ENCODE results near the gene PPP2R2B.
"Not testable (repeated sequence)": the region's sequence is repeated elsewhere in the genome, so short reads cannot be mapped to it uniquely, and the experiment has no call there.

PPP2R2B gene

DNA sequence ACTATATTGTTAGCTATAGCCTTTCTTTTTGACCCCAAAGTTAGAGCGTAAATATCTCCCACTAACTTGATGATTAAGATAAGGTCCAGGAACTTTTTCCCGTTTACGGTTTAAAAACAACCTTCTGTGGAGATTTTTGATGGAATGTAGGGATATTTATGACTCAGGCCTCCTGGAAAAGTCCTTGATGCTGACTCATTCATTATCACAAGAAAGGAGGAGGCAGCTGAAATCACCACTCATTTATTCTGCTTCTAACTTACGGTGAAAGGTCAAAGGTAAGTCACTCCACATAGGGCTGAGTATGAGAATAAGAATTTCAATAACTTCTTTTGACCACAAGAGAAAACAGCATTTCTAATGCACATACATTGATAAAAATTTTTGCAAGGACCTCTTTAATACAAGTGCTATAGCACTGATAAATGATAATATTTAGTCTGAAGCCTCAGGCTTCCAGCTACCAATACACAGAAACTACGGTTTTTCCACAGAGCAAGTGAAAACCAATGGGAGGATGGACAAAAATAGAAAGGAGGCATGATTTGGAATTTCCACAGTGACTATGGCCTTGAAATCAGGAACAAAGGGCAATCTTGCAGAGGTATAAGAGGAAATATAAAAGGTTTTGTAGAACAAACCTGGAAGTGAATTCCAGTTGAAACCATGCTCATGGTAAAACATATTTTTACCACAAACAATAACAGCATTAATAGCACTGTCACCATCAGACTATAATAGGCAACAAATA is 146.5 kb downstream of the PPP2R2B start:
- no peak for DNase-seq

- DNase-seq, result not testable (repeated sequence)
Measured at GRCh38 chr5:146728746-146729145, 149.8 kb downstream of the PPP2R2B start.

- DNase-seq, result no peak
Measured at GRCh38 chr5:146726891-146727290, 151.7 kb downstream of the PPP2R2B start.

DNA sequence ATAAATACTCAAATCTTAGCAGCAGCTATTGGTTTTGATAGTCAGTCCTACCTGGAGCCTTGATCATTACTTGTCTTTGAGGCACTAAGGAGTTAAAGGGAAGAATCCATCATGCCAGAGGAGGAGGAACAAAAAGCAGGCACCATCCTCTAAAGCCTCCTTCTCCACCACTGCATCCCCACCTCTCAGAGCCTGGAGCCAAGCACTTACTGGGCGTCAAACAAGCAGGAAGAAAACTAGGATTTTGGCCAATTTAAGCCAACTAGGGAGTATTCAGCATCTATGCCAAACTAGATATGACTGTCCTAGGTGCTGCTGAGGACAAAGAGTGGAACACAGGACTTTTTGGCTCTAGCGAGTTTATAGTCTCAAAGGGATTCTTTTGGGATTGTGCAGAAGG is 152.5 kb downstream of the PPP2R2B start:
- DNase-seq, result no peak

GRCh38 chr5:146725025-146725424 is 153.5 kb downstream of the PPP2R2B start:
- DNase-seq, result no peak

DNA sequence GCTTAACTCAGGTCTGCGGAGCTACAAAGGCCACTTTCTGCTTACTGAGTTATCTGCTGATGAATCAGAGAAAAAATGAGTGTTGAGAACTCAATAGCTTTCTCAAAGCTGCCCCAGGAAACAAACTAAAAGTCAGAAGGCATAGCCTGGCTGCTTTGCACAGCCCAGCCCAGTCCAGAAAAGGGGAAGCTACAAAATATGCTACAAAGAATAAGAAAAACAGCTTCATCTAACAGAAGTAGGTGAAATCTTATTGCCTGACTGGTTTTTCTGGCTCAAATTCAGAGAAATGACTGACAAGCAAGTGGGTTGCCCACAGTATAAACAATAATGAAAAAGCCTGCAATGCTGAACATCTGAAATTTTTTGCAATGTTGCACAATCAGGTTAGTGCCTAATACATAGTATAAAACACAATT is 156.2 kb downstream of the PPP2R2B start:
- DNase-seq, result no peak

GRCh38 chr5:146721073-146721815 is 157.3 kb downstream of the PPP2R2B start:
- no peak for DNase-seq

- DNase-seq, result no peak
Measured at GRCh38 chr5:146720107-146720506, 158.4 kb downstream of the PPP2R2B start.

- no peak for DNase-seq
Measured at GRCh38 chr5:146719179-146719578, 159.4 kb downstream of the PPP2R2B start.

- DNase-seq, result no peak
Measured at GRCh38 chr5:146718609-146719008, 159.9 kb downstream of the PPP2R2B start.

DNA sequence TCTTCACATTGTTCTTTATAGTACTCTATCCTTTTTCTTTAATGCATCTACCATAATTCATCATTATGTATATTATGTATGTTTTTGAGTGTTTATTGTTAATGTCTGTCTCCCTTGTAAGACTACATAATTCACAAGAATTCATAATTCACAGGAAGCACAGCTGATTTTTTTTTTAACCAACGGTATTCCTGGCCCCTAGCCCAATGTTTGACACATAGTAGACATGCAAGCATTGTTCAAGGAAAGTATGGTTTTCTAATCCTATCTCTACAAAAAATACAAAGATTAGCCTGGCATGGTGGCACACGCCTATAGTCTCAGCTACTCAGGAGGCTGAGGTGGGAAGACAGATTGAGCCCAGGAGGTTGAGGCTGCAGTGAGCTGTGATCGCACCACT is 160.6 kb downstream of the PPP2R2B start:
- no peak for DNase-seq

DNA sequence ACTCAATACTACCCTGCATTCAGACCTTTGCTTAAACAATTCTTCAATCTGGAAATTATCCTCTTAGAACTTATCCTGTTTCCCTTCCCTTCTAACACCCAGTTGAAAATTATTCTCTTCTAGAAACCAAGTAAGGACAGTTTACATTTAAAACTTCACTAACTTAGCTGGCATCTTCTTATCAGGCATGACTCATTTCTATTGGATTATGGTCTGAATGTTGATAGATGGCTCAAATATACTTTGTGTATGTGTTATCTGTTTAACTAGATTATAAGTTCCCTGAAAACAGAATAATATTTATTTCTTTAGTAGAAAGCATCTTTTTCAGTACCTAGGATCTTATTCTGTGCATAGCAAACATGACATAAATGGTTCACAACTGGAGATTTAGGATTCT is 161.9 kb downstream of the PPP2R2B start:
- DNase-seq, result no peak

DNA sequence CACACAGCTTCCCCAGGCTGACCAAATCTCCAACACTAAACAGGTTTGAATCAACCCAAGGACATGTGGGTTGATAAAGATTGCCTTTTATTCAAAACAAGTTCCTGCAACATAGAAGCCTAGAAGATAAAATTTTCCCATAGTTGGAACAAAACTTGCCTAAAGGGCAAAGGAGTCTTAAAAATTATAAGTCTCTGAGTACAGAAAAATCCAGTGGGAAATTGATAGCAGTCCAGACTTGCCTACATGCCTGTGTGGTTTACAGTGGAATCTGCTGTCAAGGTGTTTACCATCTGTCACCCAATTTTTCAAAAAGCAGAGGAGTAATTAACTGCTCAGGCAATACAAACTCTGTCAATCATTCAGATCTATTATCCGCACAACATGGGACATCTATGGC is 168.2 kb downstream of the PPP2R2B start:
- peak; percentile 92 for DNase-seq

- no peak for DNase-seq
Measured at GRCh38 chr5:146707316-146707715, 171.2 kb downstream of the PPP2R2B start.

DNA sequence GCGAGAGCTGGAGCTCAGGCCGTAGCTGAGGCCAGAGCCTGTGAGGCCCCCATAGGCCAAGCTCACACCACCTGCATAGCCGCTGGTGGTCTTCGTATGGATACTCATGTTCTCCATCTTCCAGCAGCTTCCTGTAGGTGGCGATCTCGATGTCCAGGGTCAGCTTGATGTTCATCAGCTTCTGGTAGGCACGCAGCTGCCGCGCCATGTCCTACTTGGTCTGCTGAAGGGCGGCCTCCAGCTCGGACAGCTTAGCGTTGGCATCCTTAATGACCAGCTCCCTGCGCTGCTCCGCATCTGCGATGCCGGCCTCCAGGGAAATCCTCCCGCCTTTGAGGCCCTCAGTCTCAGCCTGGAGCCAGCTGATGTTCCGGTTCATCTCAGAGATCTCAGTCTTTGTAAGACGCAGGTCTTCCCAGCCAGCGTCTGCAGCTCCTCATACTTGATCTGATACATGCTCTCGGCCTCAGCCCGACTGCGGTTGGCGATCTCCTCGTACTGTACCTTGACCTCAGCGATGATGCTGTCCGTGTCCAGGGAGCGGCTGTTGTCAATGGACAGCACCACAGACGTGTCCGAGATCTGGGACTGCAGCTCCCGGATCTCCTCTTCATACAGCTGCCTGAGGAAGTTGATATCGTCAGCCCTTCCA is 172.1 kb downstream of the PPP2R2B start:
- no peak for DNase-seq

- no peak for DNase-seq
Measured at GRCh38 chr5:146704949-146705665, 173.4 kb downstream of the PPP2R2B start.

- DNase-seq, result no peak
Measured at GRCh38 chr5:146703899-146704298, 174.7 kb downstream of the PPP2R2B start.

DNA sequence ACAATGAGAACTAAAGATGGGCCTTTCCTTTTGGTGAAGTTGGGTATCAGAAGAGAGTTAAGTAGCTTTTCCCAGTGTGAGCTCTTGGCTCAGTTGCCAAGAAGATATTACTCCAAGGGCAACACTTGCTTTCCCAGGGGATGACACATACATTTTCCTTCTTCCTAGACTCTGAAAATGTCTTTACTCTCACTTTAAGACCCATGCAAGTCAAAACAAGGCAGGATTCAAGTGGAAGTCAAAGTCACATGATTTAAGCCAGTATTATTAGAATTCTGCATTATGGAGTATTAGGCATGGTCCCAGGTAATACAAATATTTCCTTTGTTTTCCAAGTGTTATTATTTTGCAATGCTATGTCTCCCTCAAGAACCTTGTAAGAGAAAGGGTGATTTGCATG is 175.1 kb downstream of the PPP2R2B start:
- no peak for DNase-seq

- peak; percentile 48 for DNase-seq
Measured at GRCh38 chr5:146699664-146700418, 178.7 kb downstream of the PPP2R2B start.

- DNase-seq, result peak; percentile 17
Measured at GRCh38 chr5:146699138-146699537, 179.4 kb downstream of the PPP2R2B start.

GRCh38 chr5:146698651-146699050 is 179.9 kb downstream of the PPP2R2B start:
- DNase-seq, result no peak

DNA sequence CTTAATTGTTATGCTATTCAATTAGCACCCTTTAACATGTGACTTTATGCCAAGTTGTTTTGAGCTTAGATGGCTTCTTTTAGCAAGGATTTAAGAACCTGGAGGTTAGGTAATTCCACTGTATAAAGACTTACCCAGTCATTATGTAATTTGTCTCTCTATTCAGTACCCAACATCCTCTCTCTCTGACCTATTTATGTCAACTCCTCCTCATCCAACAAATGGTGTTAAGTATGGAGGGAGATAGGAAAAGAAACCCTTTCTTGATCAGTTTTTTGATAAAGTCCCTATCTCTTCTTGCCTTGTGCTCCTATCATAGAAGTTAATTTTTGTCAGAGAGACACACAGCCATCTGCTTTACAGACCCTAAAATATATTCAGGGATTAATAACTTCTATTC is 181.3 kb downstream of the PPP2R2B start:
- DNase-seq, result no peak
